ENCODE measurements around the gene BCL2L11. TPM values are rescaled to one million over a fixed set of nuclear protein-coding genes. Genes with fewer than 3 reads are reported as not detected.

BCL2L11 gene
- polyA plus RNA-seq, 1 donor, result 21.9 TPM

- peaks cover 41% of the 10 kb centered on the region for H3K36me3 ChIP-seq (ENCODE audit: control insufficient read depth, insufficient read depth, low read length)
- no CpG with 5 or more reads among the region's 1 CpG for WGBS (ENCODE audit: insufficient coverage, low lambda C conversion rate)
Observed at GRCh38 chr2:111126581-111126980, 5.9 kb downstream of the BCL2L11 start.

GRCh38 chr2:111127351-111127750 is 6.6 kb downstream of the BCL2L11 start:
- H3K27ac ChIP-seq (ENCODE audit: low read length), result no peak overlapping the region
- H3K9me3 ChIP-seq (ENCODE audit: control insufficient read depth, low read depth, low read length), result no peaks in the 10 kb centered on the region
- no peak for DNase-seq
- H3K36me3 ChIP-seq (ENCODE audit: control insufficient read depth, insufficient read depth, low read length), result peaks cover 45% of the 10 kb centered on the region
- no CpG with 5 or more reads among the region's 4 CpGs for WGBS (ENCODE audit: insufficient coverage, low lambda C conversion rate)
- no peaks in the 10 kb centered on the region for H3K27me3 ChIP-seq (ENCODE audit: control insufficient read depth, insufficient read depth, low read length)
- peaks cover 4% of the 10 kb centered on the region for H3K4me1 ChIP-seq (ENCODE audit: control insufficient read depth, insufficient read depth, low read length)
- no peak overlapping the region for H3K4me3 ChIP-seq (ENCODE audit: low read length)

More at GRCh38 chr2:111126581-111126980, 5.9 kb downstream of the BCL2L11 start:
- Histone ChIP-seq H3K9me3 (ENCODE audit: control insufficient read depth, low read depth, low read length) (peaks cover under 1% of the 10 kb centered on the region), H3K27me3 (ENCODE audit: control insufficient read depth, insufficient read depth, low read length) (no peaks in the 10 kb centered on the region), H3K4me1 (ENCODE audit: control insufficient read depth, insufficient read depth, low read length) (peaks cover 4% of the 10 kb centered on the region), H3K27ac (ENCODE audit: low read length) (no peak overlapping the region), H3K4me3 (ENCODE audit: low read length) (no peak overlapping the region)
- no peak for DNase-seq

GRCh38 chr2:111128096-111128495 is 7.4 kb downstream of the BCL2L11 start:
- DNase-seq, result no peak
- H3K4me1 ChIP-seq (ENCODE audit: control insufficient read depth, insufficient read depth, low read length), result peaks cover 4% of the 10 kb centered on the region
- no peaks in the 10 kb centered on the region for H3K27me3 ChIP-seq (ENCODE audit: control insufficient read depth, insufficient read depth, low read length)
- H3K27ac ChIP-seq (ENCODE audit: low read length), result no peak overlapping the region
- H3K36me3 ChIP-seq (ENCODE audit: control insufficient read depth, insufficient read depth, low read length), result peaks cover 45% of the 10 kb centered on the region
- H3K4me3 ChIP-seq (ENCODE audit: low read length), result no peak overlapping the region
- WGBS (ENCODE audit: insufficient coverage, low lambda C conversion rate), result 95% methylated on average over 2 of the region's 2 CpGs
- no peaks in the 10 kb centered on the region for H3K9me3 ChIP-seq (ENCODE audit: control insufficient read depth, low read depth, low read length)

- H3K27me3 ChIP-seq (ENCODE audit: control insufficient read depth, insufficient read depth, low read length), result no peaks in the 10 kb centered on the region
- DNase-seq, result no peak
- no peaks in the 10 kb centered on the region for H3K9me3 ChIP-seq (ENCODE audit: control insufficient read depth, low read depth, low read length)
- peaks cover 26% of the 10 kb centered on the region for H3K36me3 ChIP-seq (ENCODE audit: control insufficient read depth, insufficient read depth, low read length)
- 80% methylated on average over 1 of the region's 2 CpGs for WGBS (ENCODE audit: insufficient coverage, low lambda C conversion rate)
- H3K4me1 ChIP-seq (ENCODE audit: control insufficient read depth, insufficient read depth, low read length), result no peaks in the 10 kb centered on the region
- H3K27ac ChIP-seq (ENCODE audit: low read length), result no peak overlapping the region
- H3K4me3 ChIP-seq (ENCODE audit: low read length), result no peak overlapping the region
Observed at GRCh38 chr2:111133603-111134002, 12.9 kb downstream of the BCL2L11 start.

- no peaks in the 10 kb centered on the region for H3K4me1 ChIP-seq (ENCODE audit: control insufficient read depth, insufficient read depth, low read length)
- no peaks in the 10 kb centered on the region for H3K9me3 ChIP-seq (ENCODE audit: control insufficient read depth, low read depth, low read length)
- WGBS (ENCODE audit: insufficient coverage, low lambda C conversion rate), result 100% methylated on average over 2 of the region's 2 CpGs
- no peak for DNase-seq
- no peak overlapping the region for H3K4me3 ChIP-seq (ENCODE audit: low read length)
- H3K27me3 ChIP-seq (ENCODE audit: control insufficient read depth, insufficient read depth, low read length), result no peaks in the 10 kb centered on the region
- H3K36me3 ChIP-seq (ENCODE audit: control insufficient read depth, insufficient read depth, low read length), result peaks cover 27% of the 10 kb centered on the region
- no peak overlapping the region for H3K27ac ChIP-seq (ENCODE audit: low read length)
Observed at GRCh38 chr2:111134055-111134454, 13.3 kb downstream of the BCL2L11 start.

- Histone ChIP-seq H3K36me3 (ENCODE audit: control insufficient read depth, insufficient read depth, low read length) (peaks cover 28% of the 10 kb centered on the region), H3K4me1 (ENCODE audit: control insufficient read depth, insufficient read depth, low read length) (no peaks in the 10 kb centered on the region), H3K27me3 (ENCODE audit: control insufficient read depth, insufficient read depth, low read length) (no peaks in the 10 kb centered on the region), H3K27ac (ENCODE audit: low read length) (no peak overlapping the region), H3K9me3 (ENCODE audit: control insufficient read depth, low read depth, low read length) (no peaks in the 10 kb centered on the region), H3K4me3 (ENCODE audit: low read length) (no peak overlapping the region)
- WGBS (ENCODE audit: insufficient coverage, low lambda C conversion rate), result no CpG with 5 or more reads among the region's 3 CpGs
- no peak for DNase-seq
Observed at GRCh38 chr2:111135237-111135909, 14.7 kb downstream of the BCL2L11 start.

GRCh38 chr2:111135910-111136297 is 15.2 kb downstream of the BCL2L11 start:
- WGBS (ENCODE audit: insufficient coverage, low lambda C conversion rate), result no CpG with 5 or more reads among the region's 9 CpGs
- H3K27ac ChIP-seq (ENCODE audit: low read length), result no peak overlapping the region
- peaks cover 31% of the 10 kb centered on the region for H3K36me3 ChIP-seq (ENCODE audit: control insufficient read depth, insufficient read depth, low read length)
- H3K9me3 ChIP-seq (ENCODE audit: control insufficient read depth, low read depth, low read length), result no peaks in the 10 kb centered on the region
- no peaks in the 10 kb centered on the region for H3K27me3 ChIP-seq (ENCODE audit: control insufficient read depth, insufficient read depth, low read length)
- no peak for DNase-seq
- H3K4me3 ChIP-seq (ENCODE audit: low read length), result no peak overlapping the region
- H3K4me1 ChIP-seq (ENCODE audit: control insufficient read depth, insufficient read depth, low read length), result no peaks in the 10 kb centered on the region

- Histone ChIP-seq H3K36me3 (ENCODE audit: control insufficient read depth, insufficient read depth, low read length) (peaks cover 27% of the 10 kb centered on the region), H3K27me3 (ENCODE audit: control insufficient read depth, insufficient read depth, low read length) (no peaks in the 10 kb centered on the region), H3K27ac (ENCODE audit: low read length) (no peak overlapping the region), H3K9me3 (ENCODE audit: control insufficient read depth, low read depth, low read length) (no peaks in the 10 kb centered on the region), H3K4me1 (ENCODE audit: control insufficient read depth, insufficient read depth, low read length) (no peaks in the 10 kb centered on the region), H3K4me3 (ENCODE audit: low read length) (no peak overlapping the region)
- WGBS (ENCODE audit: insufficient coverage, low lambda C conversion rate), result no CpG with 5 or more reads among the region's 5 CpGs
- no peak for DNase-seq
Observed at GRCh38 chr2:111138839-111139238, 18.1 kb downstream of the BCL2L11 start.

- Histone ChIP-seq H3K27me3 (ENCODE audit: control insufficient read depth, insufficient read depth, low read length) (no peaks in the 10 kb centered on the region), H3K9me3 (ENCODE audit: control insufficient read depth, low read depth, low read length) (no peaks in the 10 kb centered on the region), H3K27ac (ENCODE audit: low read length) (no peak overlapping the region), H3K4me1 (ENCODE audit: control insufficient read depth, insufficient read depth, low read length) (no peaks in the 10 kb centered on the region), H3K36me3 (ENCODE audit: control insufficient read depth, insufficient read depth, low read length) (peaks cover 27% of the 10 kb centered on the region), H3K4me3 (ENCODE audit: low read length) (no peak overlapping the region)
- 83% methylated on average over 1 of the region's 12 CpGs for WGBS (ENCODE audit: insufficient coverage, low lambda C conversion rate)
- DNase-seq, result no peak
Observed at GRCh38 chr2:111139637-111140317, 19.1 kb downstream of the BCL2L11 start.

GRCh38 chr2:111140815-111141214 is 20.1 kb downstream of the BCL2L11 start:
- Histone ChIP-seq H3K36me3 (ENCODE audit: control insufficient read depth, insufficient read depth, low read length) (peaks cover 30% of the 10 kb centered on the region), H3K27ac (ENCODE audit: low read length) (no peak overlapping the region), H3K9me3 (ENCODE audit: control insufficient read depth, low read depth, low read length) (no peaks in the 10 kb centered on the region), H3K4me3 (ENCODE audit: low read length) (no peak overlapping the region), H3K27me3 (ENCODE audit: control insufficient read depth, insufficient read depth, low read length) (no peaks in the 10 kb centered on the region), H3K4me1 (ENCODE audit: control insufficient read depth, insufficient read depth, low read length) (no peaks in the 10 kb centered on the region)
- no peak for DNase-seq
- WGBS (ENCODE audit: insufficient coverage, low lambda C conversion rate), result 100% methylated on average over 1 of the region's 4 CpGs

GRCh38 chr2:111142101-111142500 is 21.4 kb downstream of the BCL2L11 start:
- Histone ChIP-seq H3K36me3 (ENCODE audit: control insufficient read depth, insufficient read depth, low read length) (peaks cover 23% of the 10 kb centered on the region), H3K4me3 (ENCODE audit: low read length) (no peak overlapping the region), H3K9me3 (ENCODE audit: control insufficient read depth, low read depth, low read length) (no peaks in the 10 kb centered on the region), H3K4me1 (ENCODE audit: control insufficient read depth, insufficient read depth, low read length) (no peaks in the 10 kb centered on the region), H3K27ac (ENCODE audit: low read length) (no peak overlapping the region), H3K27me3 (ENCODE audit: control insufficient read depth, insufficient read depth, low read length) (no peaks in the 10 kb centered on the region)
- WGBS (ENCODE audit: insufficient coverage, low lambda C conversion rate), result no CpG with 5 or more reads among the region's 1 CpG
- no peak for DNase-seq
